MM.1S (cell line): ENCODE measurements around the gene CYBRD1.

Experiments used
- DNase-seq: peaks from one replicate; pipeline ENCODE4 v3.0.0-alpha.2; 2015
- H2AFZ ChIP-seq: fragments of 300-600 bp; sonication (generic); 2 replicates; pipeline ENCODE4 v1.6.0; 2016; ENCODE audit warnings: antibody characterized with exemption, low read length
- H3F3A ChIP-seq: fragments of 300-600 bp; sonication (generic); 2 replicates; pipeline ENCODE4 v1.6.1; 2016; ENCODE audit warnings: mild to moderate bottlenecking, antibody characterized with exemption, low read length, moderate library complexity, mixed read lengths; ENCODE audit not compliant: insufficient read depth
- H3K27ac ChIP-seq: fragments of 300-600 bp; sonication (generic); 2 replicates; pipeline ENCODE4 v1.5.1; 2016; ENCODE audit warnings: mild to moderate bottlenecking, low read length
- H3K27me3 ChIP-seq: fragments of 300-600 bp; sonication (generic); replicated peaks from 2 replicates; pipeline ENCODE4 v1.6.0; 2016; ENCODE audit warnings: low read length; ENCODE audit not compliant: insufficient read depth
- H3K36me3 ChIP-seq: fragments of 300-600 bp; sonication (generic); replicated peaks from 2 replicates; pipeline ENCODE4 v1.6.1; 2016; ENCODE audit warnings: mild to moderate bottlenecking, low read length, mixed read lengths; ENCODE audit not compliant: insufficient read depth
- H3K4me1 ChIP-seq: fragments of 300-600 bp; sonication (generic); 2 replicates; pipeline ENCODE4 v1.6.1; 2016; ENCODE audit warnings: low read length, mixed read lengths
- H3K4me2 ChIP-seq: fragments of 300-600 bp; sonication (generic); 2 replicates; pipeline ENCODE4 v1.6.0; 2016; ENCODE audit warnings: low read depth, low read length
- H3K4me3 ChIP-seq: fragments of 300-600 bp; sonication (generic); 2 replicates; pipeline ENCODE4 v1.5.1; 2016; ENCODE audit warnings: low read length, mixed read lengths
- H3K79me2 ChIP-seq: fragments of 300-600 bp; sonication (generic); 2 replicates; pipeline ENCODE4 v1.6.1; 2016; ENCODE audit warnings: mixed run types, low read length, mixed read lengths
- H3K9ac ChIP-seq: fragments of 300-600 bp; sonication (generic); 2 replicates; pipeline ENCODE4 v1.6.1; 2016; ENCODE audit warnings: low read length, mixed read lengths
- H3K9me2 ChIP-seq: fragments of 300-600 bp; sonication (generic); replicated peaks from 2 replicates; pipeline ENCODE4 v1.6.1; 2016; ENCODE audit warnings: mild to moderate bottlenecking, low read length, mixed read lengths; ENCODE audit not compliant: insufficient read depth
- H3K9me3 ChIP-seq: fragments of 300-600 bp; sonication (generic); replicated peaks from 2 replicates; pipeline ENCODE4 v1.6.1; 2016; ENCODE audit warnings: mild to moderate bottlenecking, low read length, mixed read lengths; ENCODE audit not compliant: insufficient read depth
- H4K20me1 ChIP-seq: fragments of 300-600 bp; sonication (generic); 2 replicates; pipeline ENCODE4 v1.6.1; 2016; ENCODE audit warnings: mild to moderate bottlenecking, low read length, moderate library complexity, mixed read lengths; ENCODE audit not compliant: insufficient read depth
- EZH2 ChIP-seq: fragments of 300-600 bp; sonication (generic); optimal IDR thresholded peaks from 2 replicates; pipeline ENCODE3; 2017; ENCODE audit warnings: low read depth, mild to moderate bottlenecking, antibody characterized with exemption, low read length, mixed read lengths
- EZH2phosphoT487 ChIP-seq: fragments of 300-600 bp; sonication (generic); IDR thresholded peaks from 2 replicates; pipeline ENCODE4 v1.6.1; 2018; ENCODE audit warnings: antibody characterized with exemption, low read length
- TF ChIP-seq, protein P1 (sequence below): fragments of 300-600 bp; sonication (generic); IDR thresholded peaks from 2 replicates; pipeline ENCODE4 v1.5.1; 2016; ENCODE audit warnings: antibody characterized with exemption, low read length, mixed read lengths

CYBRD1 gene

DNA sequence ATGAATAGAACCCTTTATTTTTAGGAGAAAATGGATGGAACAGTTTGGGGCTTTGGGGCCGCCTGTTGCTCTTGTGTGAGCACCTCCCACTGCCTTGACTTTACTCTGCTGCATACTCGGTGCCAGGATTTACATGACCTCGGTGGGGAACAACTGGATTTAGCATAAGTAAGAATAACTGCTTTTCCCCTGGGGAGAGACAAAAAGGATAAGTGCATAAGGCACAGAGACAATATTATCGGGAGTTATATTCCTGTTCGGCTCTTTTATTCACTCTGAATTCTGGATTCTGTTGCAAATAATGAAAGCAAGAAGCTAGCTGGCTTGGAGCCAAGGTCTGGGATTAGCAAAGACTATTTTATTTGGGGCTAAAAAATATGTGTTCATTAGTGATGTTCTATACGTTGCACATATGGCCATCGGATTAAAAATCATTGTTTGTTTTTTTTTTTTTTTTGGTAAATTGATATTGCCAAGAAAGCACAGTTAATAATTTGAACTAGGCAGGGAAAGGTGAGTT, 69.8 kb downstream of the CYBRD1 start:
- Histone ChIP-seq H3K27ac (no peak overlapping the region), H3K79me2 (no peaks in the 10 kb centered on the region), H3K9ac (no peak overlapping the region), H3K9me2 (no peaks in the 10 kb centered on the region), H3K4me2 (no peak overlapping the region), H3K36me3 (no peaks in the 10 kb centered on the region), H3K27me3 (no peaks in the 10 kb centered on the region), H3K9me3 (no peaks in the 10 kb centered on the region), H3K4me3 (no peak overlapping the region), H3K4me1 (no peaks in the 10 kb centered on the region), H3F3A (no peaks in the 10 kb centered on the region), H4K20me1 (no peaks in the 10 kb centered on the region), H2AFZ (no peak overlapping the region)
- TF ChIP-seq EZH2 (no peak), EZH2phosphoT487 (no peak)
- TF ChIP-seq, protein P1, sequence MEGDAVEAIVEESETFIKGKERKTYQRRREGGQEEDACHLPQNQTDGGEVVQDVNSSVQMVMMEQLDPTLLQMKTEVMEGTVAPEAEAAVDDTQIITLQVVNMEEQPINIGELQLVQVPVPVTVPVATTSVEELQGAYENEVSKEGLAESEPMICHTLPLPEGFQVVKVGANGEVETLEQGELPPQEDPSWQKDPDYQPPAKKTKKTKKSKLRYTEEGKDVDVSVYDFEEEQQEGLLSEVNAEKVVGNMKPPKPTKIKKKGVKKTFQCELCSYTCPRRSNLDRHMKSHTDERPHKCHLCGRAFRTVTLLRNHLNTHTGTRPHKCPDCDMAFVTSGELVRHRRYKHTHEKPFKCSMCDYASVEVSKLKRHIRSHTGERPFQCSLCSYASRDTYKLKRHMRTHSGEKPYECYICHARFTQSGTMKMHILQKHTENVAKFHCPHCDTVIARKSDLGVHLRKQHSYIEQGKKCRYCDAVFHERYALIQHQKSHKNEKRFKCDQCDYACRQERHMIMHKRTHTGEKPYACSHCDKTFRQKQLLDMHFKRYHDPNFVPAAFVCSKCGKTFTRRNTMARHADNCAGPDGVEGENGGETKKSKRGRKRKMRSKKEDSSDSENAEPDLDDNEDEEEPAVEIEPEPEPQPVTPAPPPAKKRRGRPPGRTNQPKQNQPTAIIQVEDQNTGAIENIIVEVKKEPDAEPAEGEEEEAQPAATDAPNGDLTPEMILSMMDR, result no peak
- no peak for DNase-seq

DNA sequence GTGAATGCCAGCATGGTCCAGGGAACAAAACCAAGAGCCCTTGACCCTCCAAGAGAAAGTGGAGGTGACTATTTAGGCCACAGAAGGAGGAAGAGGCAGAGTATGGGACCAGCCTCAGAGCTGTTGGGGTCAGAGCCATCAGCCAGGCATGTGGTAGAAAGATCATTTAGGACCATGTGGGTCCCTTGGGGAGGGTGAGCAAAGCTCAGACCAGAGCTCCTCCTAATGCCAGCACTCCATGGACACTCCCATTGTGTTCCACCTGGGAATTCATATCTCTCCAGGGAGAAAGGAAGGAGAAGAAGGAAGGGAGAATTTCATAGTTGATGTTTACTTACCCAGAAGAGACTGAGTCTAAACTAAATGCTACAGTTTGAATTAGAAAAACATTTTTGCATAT, 73.2 kb downstream of the CYBRD1 start:
- TF ChIP-seq EZH2phosphoT487, result no peak
- no peak for TF ChIP-seq EZH2
- TF ChIP-seq, protein P1, result no peak
- no peaks in the 10 kb centered on the region for H4K20me1 ChIP-seq
- H3K79me2 ChIP-seq, result no peaks in the 10 kb centered on the region
- H3K9me2 ChIP-seq, result no peaks in the 10 kb centered on the region
- no peak overlapping the region for H3K27ac ChIP-seq
- H3F3A ChIP-seq, result no peaks in the 10 kb centered on the region
- H3K36me3 ChIP-seq, result no peaks in the 10 kb centered on the region
- no peaks in the 10 kb centered on the region for H3K27me3 ChIP-seq
- H3K9ac ChIP-seq, result no peak overlapping the region
- H3K4me1 ChIP-seq, result no peaks in the 10 kb centered on the region
- H3K4me3 ChIP-seq, result no peak overlapping the region
- no peak overlapping the region for H3K4me2 ChIP-seq
- DNase-seq, result no peak
- no peaks in the 10 kb centered on the region for H3K9me3 ChIP-seq
- H2AFZ ChIP-seq, result no peak overlapping the region

DNA sequence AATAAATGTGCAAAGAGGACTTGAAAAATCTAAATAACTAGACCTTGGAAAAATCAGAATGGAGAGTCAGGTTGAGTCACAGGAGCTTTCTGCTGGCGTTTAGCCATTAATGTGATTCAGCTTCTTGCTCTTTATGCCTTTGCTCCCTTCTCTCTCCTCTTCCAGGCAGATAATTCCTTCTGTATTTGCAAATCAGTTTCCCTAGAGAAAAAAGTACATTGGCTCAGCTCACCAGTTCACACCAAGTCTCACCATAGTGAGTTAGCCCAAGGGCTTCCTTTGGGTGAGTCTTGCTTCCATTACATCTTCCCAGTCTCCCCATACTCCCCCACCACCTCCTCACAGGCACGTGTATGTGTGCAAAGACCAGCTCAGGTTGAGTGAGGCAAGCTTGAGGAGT, 73.6 kb downstream of the CYBRD1 start:
- no peak overlapping the region for H2AFZ ChIP-seq
- no peaks in the 10 kb centered on the region for H3K9me2 ChIP-seq
- no peak overlapping the region for H3K27ac ChIP-seq
- H3K27me3 ChIP-seq, result no peaks in the 10 kb centered on the region
- TF ChIP-seq EZH2, result no peak
- TF ChIP-seq, protein P1, result no peak
- no peak for TF ChIP-seq EZH2phosphoT487
- H4K20me1 ChIP-seq, result no peaks in the 10 kb centered on the region
- H3K4me3 ChIP-seq, result no peak overlapping the region
- H3K79me2 ChIP-seq, result no peaks in the 10 kb centered on the region
- H3F3A ChIP-seq, result no peaks in the 10 kb centered on the region
- no peak overlapping the region for H3K9ac ChIP-seq
- H3K4me2 ChIP-seq, result no peak overlapping the region
- no peaks in the 10 kb centered on the region for H3K9me3 ChIP-seq
- no peak for DNase-seq
- no peaks in the 10 kb centered on the region for H3K4me1 ChIP-seq
- H3K36me3 ChIP-seq, result no peaks in the 10 kb centered on the region
